Gastrocnemius medialis (tissue), 4 donors: ENCODE results near the gene TALDO1. TPM values are rescaled to one million over a fixed set of nuclear protein-coding genes. Genes with fewer than 3 reads are reported as not detected.

Experiments
- ATAC-seq, 2 donors: fragments of 150-250 bp; one replicate each; pipeline ENCODE4 v1.9.1; 2016
- DNase-seq, 2 donors: peaks; one replicate each; pipeline ENCODE4 v3.0.0-alpha.2; 2019
- H3K27ac ChIP-seq, 4 donors: fragments of 200-600 bp; sonication (generic); 1 replicate in 1 of 4; 2 replicates in 3 of 4; pipeline ENCODE4 v1.5.1; 2016 to 2018; ENCODE audit warnings: mild to moderate bottlenecking in 2 of 4, moderate library complexity in 1 of 4
- H3K27me3 ChIP-seq, 3 donors: fragments of 200-600 bp; sonication (generic) in 2 of 3; 1 replicate in 1 of 3; 2 replicates in 2 of 3; pipeline versions ENCODE4 v1.5.1 to v1.6.0; 2016 to 2019; ENCODE audit warnings: mild to moderate bottlenecking in 1 of 3, moderate library complexity in 1 of 3
- H3K36me3 ChIP-seq, 2 donors: fragments of 200-600 bp; sonication (generic) in 1 of 2; one replicate each; pipeline ENCODE4 v1.5.1; 2017 to 2018
- H3K4me1 ChIP-seq, 2 donors: fragments of 200-600 bp; sonication (generic) in 1 of 2; one replicate each; pipeline ENCODE4 v1.5.1; 2016 to 2017; ENCODE audit warnings: mild to moderate bottlenecking in 2 of 2
- H3K4me3 ChIP-seq, 4 donors: fragments of 200-600 bp; sonication (generic) in 3 of 4; 1 replicate in 1 of 4; 2 replicates in 3 of 4; pipeline ENCODE4 v1.5.1; 2016 to 2019; ENCODE audit warnings: mild to moderate bottlenecking in 2 of 4
- H3K9me3 ChIP-seq, 3 donors: fragments of 200-600 bp; sonication (generic) in 2 of 3; 1 replicate in 1 of 3; 2 replicates in 2 of 3; pipeline ENCODE4 v1.5.1; 2016 to 2019
- POLR2A ChIP-seq, 2 donors: fragments of 450-650 bp; IDR thresholded peaks; one replicate each; pipeline ENCODE4 v1.6.1; 2017; ENCODE audit warnings: antibody characterized with exemption in 2 of 2, mild to moderate bottlenecking in 2 of 2, moderate library complexity in 2 of 2
- in situ Hi-C, 4 donors: fragments of 200-750 bp; cut with MboI; loops; one replicate each; pipeline versions ENCODE4 v1.15.0 to v1.8.0; 2017; ENCODE audit warnings: low sequenced_read_pairs in 4 of 4
- intact Hi-C: fragments of 100-400 bp; cut with DNase I; formaldehyde crosslinking; loops from one replicate; pipeline ENCODE4 v1.15.1; 2023; ENCODE audit warnings: low total_unique reads
- total RNA-seq, 4 donors: library from RNA; depleted of rRNA; stranded (reverse); fragments of >200 nt; gene quantifications; one replicate each; pipeline versions ENCODE4 v1.1.0 to v1.2.3, GENCODE V29; 2016
- TF ChIP-seq, protein P1 (sequence below), 5 experiments: fragments of 450-650 bp in 3 of 5; fragments of 200-600 bp in 2 of 5; sonication (generic) in 2 of 5; IDR thresholded peaks in 4 of 5; conservative IDR thresholded peaks in 1 of 5; 1 replicate in 4 of 5; 2 replicates in 1 of 5; pipeline ENCODE4 v1.5.1; 2016 to 2019; ENCODE audit warnings: antibody characterized with exemption in 5 of 5, mild to moderate bottlenecking in 3 of 5, moderate library complexity in 3 of 5

TALDO1 gene
- total RNA-seq, 4 donors from 2014 or later = 98.6 to 167 (median 153) TPM

GRCh38 chr11:704228-704674 is 43.0 kb upstream of the TALDO1 start:
- DNase-seq = peak in 1 of 2 donors; percentile 11
- no peak overlapping the region for H3K4me3 ChIP-seq
- no peak overlapping the region for H3K27ac ChIP-seq
- no peak for ATAC-seq
- H3K36me3 ChIP-seq = peaks cover 0 to 25% of the 10 kb centered on the region in 2 donors
- H3K27me3 ChIP-seq = peaks cover 23 to 26% (median 23%) of the 10 kb centered on the region in 3 donors
- TF ChIP-seq, protein P1, sequence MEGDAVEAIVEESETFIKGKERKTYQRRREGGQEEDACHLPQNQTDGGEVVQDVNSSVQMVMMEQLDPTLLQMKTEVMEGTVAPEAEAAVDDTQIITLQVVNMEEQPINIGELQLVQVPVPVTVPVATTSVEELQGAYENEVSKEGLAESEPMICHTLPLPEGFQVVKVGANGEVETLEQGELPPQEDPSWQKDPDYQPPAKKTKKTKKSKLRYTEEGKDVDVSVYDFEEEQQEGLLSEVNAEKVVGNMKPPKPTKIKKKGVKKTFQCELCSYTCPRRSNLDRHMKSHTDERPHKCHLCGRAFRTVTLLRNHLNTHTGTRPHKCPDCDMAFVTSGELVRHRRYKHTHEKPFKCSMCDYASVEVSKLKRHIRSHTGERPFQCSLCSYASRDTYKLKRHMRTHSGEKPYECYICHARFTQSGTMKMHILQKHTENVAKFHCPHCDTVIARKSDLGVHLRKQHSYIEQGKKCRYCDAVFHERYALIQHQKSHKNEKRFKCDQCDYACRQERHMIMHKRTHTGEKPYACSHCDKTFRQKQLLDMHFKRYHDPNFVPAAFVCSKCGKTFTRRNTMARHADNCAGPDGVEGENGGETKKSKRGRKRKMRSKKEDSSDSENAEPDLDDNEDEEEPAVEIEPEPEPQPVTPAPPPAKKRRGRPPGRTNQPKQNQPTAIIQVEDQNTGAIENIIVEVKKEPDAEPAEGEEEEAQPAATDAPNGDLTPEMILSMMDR (IDR thresholded peaks at IDR 0.05 in 4 of 5, conservative IDR thresholded peaks at IDR 0.05 in 1 of 5) = no peak
- TF ChIP-seq POLR2A (IDR thresholded peaks at IDR 0.05) = no peak
- no peaks in the 10 kb centered on the region for H3K9me3 ChIP-seq
- peaks cover 0 to 19% of the 10 kb centered on the region in 2 donors for H3K4me1 ChIP-seq
- in situ Hi-C loops = loop anchor here in 3 of 4 donors (25.0 kb wide), 1 partner anchor 142 kb away; the partner anchor contains the start of genes LMNTD2 (in 3 of the 3) and RASSF7 (in 3 of the 3)
- intact Hi-C loops = no loop called here

DNA sequence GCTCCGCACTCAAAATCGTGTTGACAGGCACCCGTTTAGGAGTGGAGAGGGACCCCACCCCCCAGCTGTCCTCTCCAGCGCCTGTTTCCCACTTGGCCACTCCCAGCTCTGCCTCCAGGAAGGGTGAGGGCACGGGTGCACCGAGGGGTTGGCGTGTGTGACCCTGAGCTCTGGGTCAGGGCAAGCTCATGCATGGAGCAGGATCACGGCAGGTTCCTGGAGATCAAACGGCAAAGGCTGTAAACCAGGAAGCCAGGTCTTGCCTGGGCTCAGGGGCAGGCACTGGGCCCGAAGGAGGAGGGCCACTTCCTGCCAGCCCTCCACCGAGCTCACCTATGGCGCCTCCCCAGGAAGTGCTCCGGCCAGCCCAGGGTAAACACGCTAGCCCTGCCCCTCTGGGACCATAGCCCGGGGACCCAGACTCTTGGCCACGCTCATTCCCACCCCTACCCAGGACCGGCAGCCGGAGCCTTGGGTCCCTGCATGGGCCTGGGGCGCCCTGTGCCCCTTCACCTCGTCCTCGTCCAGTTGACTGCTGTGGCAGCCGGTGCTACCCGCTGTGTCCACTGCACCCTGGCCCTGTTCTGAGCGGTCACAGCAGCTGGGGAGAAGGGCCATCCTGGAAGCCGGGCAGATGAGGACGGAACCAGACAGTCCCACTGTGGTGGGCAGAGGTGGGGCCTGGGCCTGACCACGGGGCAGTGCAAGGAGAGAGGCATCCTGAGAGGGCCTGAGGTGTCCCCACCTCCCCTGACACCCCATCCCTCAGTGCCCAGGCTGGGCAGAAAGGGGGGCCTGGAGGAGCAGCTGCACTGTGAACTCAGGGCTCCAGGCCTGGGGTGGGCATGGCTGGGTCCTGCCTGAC is 42.3 kb upstream of the TALDO1 start:
- ATAC-seq (no peak), DNase-seq (peak in 1 of 2 donors; percentile 14)
- Histone ChIP-seq H3K27ac (no peak overlapping the region), H3K27me3 (peaks cover 26 to 33% (median 29%) of the 10 kb centered on the region in 3 donors), H3K36me3 (peaks cover 0 to 19% of the 10 kb centered on the region in 2 donors), H3K4me3 (no peak overlapping the region), H3K9me3 (no peaks in the 10 kb centered on the region), H3K4me1 (peaks cover 0 to 19% of the 10 kb centered on the region in 2 donors)
- intact Hi-C loops = no loop called here
- in situ Hi-C loops = loop anchor here in 3 of 4 donors (25.0 kb wide), 1 partner anchor 143 kb away; the partner anchor contains the start of genes LMNTD2 (in 3 of the 3) and RASSF7 (in 3 of the 3)
- TF ChIP-seq POLR2A (IDR thresholded peaks at IDR 0.05) = no peak
- TF ChIP-seq, protein P1 (IDR thresholded peaks at IDR 0.05 in 4 of 5, conservative IDR thresholded peaks at IDR 0.05 in 1 of 5) = no peak

DNA sequence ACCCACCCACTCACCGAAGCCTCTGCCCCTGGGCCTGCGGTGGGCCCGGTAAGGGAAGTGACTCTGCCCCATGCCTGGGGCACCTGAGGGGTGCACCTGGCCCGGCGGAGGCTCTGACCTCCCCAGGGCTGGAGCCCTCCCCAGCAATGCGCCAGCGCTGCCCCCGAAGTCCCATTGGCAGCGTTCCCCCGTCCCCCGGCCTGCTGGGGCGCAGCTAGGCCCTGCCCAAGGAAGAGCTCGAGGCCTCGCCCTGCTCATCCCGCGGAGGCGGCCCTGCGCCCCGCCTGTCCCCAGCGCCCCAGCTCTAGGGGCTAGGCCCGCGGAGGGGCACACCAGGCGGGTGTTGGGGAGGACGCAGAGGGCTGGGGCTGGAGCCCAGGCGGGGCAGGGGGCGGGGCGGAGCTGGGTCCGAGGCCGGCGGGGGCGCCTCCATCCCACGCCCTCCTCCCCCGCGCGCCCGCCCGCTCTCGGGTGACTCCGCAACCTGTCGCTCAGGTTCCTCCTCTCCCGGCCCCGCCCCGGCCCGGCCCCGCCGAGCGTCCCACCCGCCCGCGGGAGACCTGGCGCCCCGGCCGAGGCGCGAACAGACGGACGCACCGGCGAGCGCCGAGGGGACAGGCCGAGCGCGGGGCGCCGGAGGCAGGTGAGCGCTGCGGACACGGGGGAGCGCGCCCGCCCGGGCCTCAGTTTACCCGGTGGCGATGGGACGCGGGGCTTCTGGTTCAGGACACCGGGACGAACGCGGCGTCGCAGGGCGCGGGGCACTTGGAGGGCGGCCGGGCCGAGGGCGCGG is 41.4 kb upstream of the TALDO1 start, which contains the start of gene EPS8L2:
Gene EPS8L2, plus strand, starts transcription at position 586 of the 793 bp plus-strand sequence. CDS start 3,177 bp downstream, outside the sequence.
- peak in 1 of 2 donors; percentile 12 for DNase-seq
- in situ Hi-C loops (loop anchor here in 3 of 4 donors (25.0 kb wide), 1 partner anchor 144 kb away; the partner anchor contains the start of genes LMNTD2 (in 3 of the 3) and RASSF7 (in 3 of the 3)), intact Hi-C loops (no loop called here)
- Histone ChIP-seq H3K27ac (peak within 1 kb of the TSS in 1 of 4 donors; percentile 13), H3K36me3 (peaks cover 0 to 11% of the 10 kb centered on the region in 2 donors), H3K4me3 (peak within 1 kb of the TSS; percentile 27 to 36 (median 30)), H3K27me3 (peaks cover 27 to 41% (median 33%) of the 10 kb centered on the region in 3 donors), H3K4me1 (peaks cover 0 to 19% of the 10 kb centered on the region in 2 donors), H3K9me3 (no peaks in the 10 kb centered on the region)
- TF ChIP-seq POLR2A (IDR thresholded peaks at IDR 0.05) = no peak
- TF ChIP-seq, protein P1 (IDR thresholded peaks at IDR 0.05 in 4 of 5, conservative IDR thresholded peaks at IDR 0.05 in 1 of 5) = no peak
- peak in 1 of 2 donors; percentile 12 for ATAC-seq

DNA sequence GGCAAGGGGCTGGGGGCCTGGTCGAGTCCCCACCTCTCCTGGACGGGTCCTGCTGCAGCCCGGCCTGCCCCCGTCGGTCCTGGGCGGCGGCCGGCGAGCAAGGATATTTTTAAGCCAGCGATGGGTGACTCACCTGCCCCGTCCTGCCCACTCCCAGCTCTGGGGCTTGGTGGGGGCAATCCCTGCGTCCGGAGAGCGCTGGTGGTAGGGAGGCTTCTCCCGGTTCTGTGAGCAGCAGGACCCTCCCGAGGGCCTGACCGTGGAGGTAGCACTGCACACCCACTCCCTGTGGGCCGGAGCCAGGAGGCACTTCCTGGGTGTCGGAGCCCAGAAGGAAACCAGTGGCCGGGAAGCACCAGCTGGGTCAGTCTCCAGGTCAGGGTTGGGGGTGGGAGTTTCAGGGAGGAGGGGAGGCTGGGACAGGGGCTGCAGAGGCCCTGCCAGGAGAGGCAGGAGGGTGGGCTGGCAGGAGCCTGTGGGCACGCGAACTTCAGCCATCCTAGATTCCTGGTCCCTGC is 40.8 kb upstream of the TALDO1 start:
- Histone ChIP-seq H3K27ac (no peak overlapping the region), H3K36me3 (peaks cover 0 to 8% of the 10 kb centered on the region in 2 donors), H3K4me1 (peaks cover 0 to 19% of the 10 kb centered on the region in 2 donors), H3K4me3 (peak overlapping the region; percentile 27 to 36 (median 30)), H3K27me3 (peaks cover 29 to 41% (median 33%) of the 10 kb centered on the region in 3 donors), H3K9me3 (no peaks in the 10 kb centered on the region)
- ATAC-seq (peak; percentile 42 to 62), DNase-seq (peak in 1 of 2 donors; percentile 59)
- in situ Hi-C loops (loop anchor here in 3 of 4 donors (25.0 kb wide), 1 partner anchor 144 kb away; the partner anchor contains the start of genes LMNTD2 (in 3 of the 3) and RASSF7 (in 3 of the 3)), intact Hi-C loops (no loop called here)
- TF ChIP-seq POLR2A (IDR thresholded peaks at IDR 0.05) = no peak
- TF ChIP-seq, protein P1 (IDR thresholded peaks at IDR 0.05 in 4 of 5, conservative IDR thresholded peaks at IDR 0.05 in 1 of 5) = no peak
